Measurements from ENCODE around the gene USH2A. TPM values are rescaled to one million over a fixed set of nuclear protein-coding genes. Genes with fewer than 3 reads are reported as not detected.

USH2A gene
- total and polyA plus RNA-seq, 4 experiments from 2014 or later: not detected

GRCh38 chr1:216047811-216048572 is 375.3 kb downstream of the USH2A start:
- no peak overlapping the region for H3K27ac ChIP-seq (ENCODE audit: low read depth, low read length)
- H3K27me3 ChIP-seq (ENCODE audit: insufficient read depth, low read length): no peaks in the 10 kb centered on the region
- intact Hi-C loops (cut with micrococcal nuclease): no loop called here
- POLR2A ChIA-PET (ENCODE audit: partially characterized antibody): no interaction called here
- no peaks in the 10 kb centered on the region for H3K36me3 ChIP-seq (ENCODE audit: insufficient read depth, low read length)
- Mint-ChIP-seq H3K4me3 (no peak overlapping the region), H3K36me3 (no peaks in the 10 kb centered on the region), H3K9me3 (peaks cover 2 to 22% (median 11%) of the 10 kb centered on the region in 8 donors), H3K4me1 (no peaks in the 10 kb centered on the region), H3K27me3 (no peaks in the 10 kb centered on the region), H3K27ac (no peak overlapping the region)
- H3K9me3 ChIP-seq (ENCODE audit: control insufficient read depth in 1 of 2, low read length in 2 of 2): no peaks in the 10 kb centered on the region
- no peaks in the 10 kb centered on the region for H3K4me1 ChIP-seq (ENCODE audit: insufficient read depth, low read length)
- CTCF ChIA-PET (ENCODE audit: partially characterized antibody): no interaction called here
- H3K4me3 ChIP-seq (ENCODE audit: low read length in 2 of 2): no peak overlapping the region
- no peak for DNase-seq

GRCh38 chr1:216046336-216046735 is 376.9 kb downstream of the USH2A start:
- intact Hi-C loops (cut with micrococcal nuclease): no loop called here
- no peak overlapping the region for H3K27ac Mint-ChIP-seq
- H3K4me1 Mint-ChIP-seq: no peaks in the 10 kb centered on the region
- Histone ChIP-seq H3K27ac (ENCODE audit: low read depth, low read length) (no peak overlapping the region), H3K36me3 (ENCODE audit: insufficient read depth, low read length) (no peaks in the 10 kb centered on the region), H3K27me3 (ENCODE audit: insufficient read depth, low read length) (no peaks in the 10 kb centered on the region), H3K4me3 (ENCODE audit: low read length in 2 of 2) (no peak overlapping the region), H3K4me1 (ENCODE audit: insufficient read depth, low read length) (no peaks in the 10 kb centered on the region), H3K9me3 (ENCODE audit: control insufficient read depth in 1 of 2, low read length in 2 of 2) (no peaks in the 10 kb centered on the region)
- no peaks in the 10 kb centered on the region for H3K27me3 Mint-ChIP-seq
- CTCF ChIA-PET (ENCODE audit: partially characterized antibody): no interaction called here
- no peak for DNase-seq
- H3K36me3 Mint-ChIP-seq: no peaks in the 10 kb centered on the region
- peaks cover 2 to 16% (median 8%) of the 10 kb centered on the region in 8 donors for H3K9me3 Mint-ChIP-seq
- POLR2A ChIA-PET (ENCODE audit: partially characterized antibody): no interaction called here
- no peak overlapping the region for H3K4me3 Mint-ChIP-seq

- Mint-ChIP-seq H3K4me1 (no peaks in the 10 kb centered on the region), H3K27me3 (no peaks in the 10 kb centered on the region), H3K27ac (no peak overlapping the region), H3K9me3 (peaks cover 2 to 12% (median 5%) of the 10 kb centered on the region in 8 donors), H3K36me3 (no peaks in the 10 kb centered on the region), H3K4me3 (no peak overlapping the region)
- Histone ChIP-seq H3K4me3 (ENCODE audit: low read length in 2 of 2) (no peak overlapping the region), H3K36me3 (ENCODE audit: insufficient read depth, low read length) (no peaks in the 10 kb centered on the region), H3K27me3 (ENCODE audit: insufficient read depth, low read length) (no peaks in the 10 kb centered on the region), H3K4me1 (ENCODE audit: insufficient read depth, low read length) (no peaks in the 10 kb centered on the region), H3K9me3 (ENCODE audit: control insufficient read depth in 1 of 2, low read length in 2 of 2) (no peaks in the 10 kb centered on the region), H3K27ac (ENCODE audit: low read depth, low read length) (no peak overlapping the region)
- intact Hi-C loops (cut with micrococcal nuclease): no loop called here
- DNase-seq: no peak
- ChIA-PET POLR2A (ENCODE audit: partially characterized antibody) (no interaction called here), CTCF (ENCODE audit: partially characterized antibody) (no interaction called here)
Observed at GRCh38 chr1:216045400-216045799, 377.8 kb downstream of the USH2A start.

- Histone ChIP-seq H3K27ac (ENCODE audit: low read depth, low read length) (no peak overlapping the region), H3K36me3 (ENCODE audit: insufficient read depth, low read length) (no peaks in the 10 kb centered on the region), H3K9me3 (ENCODE audit: control insufficient read depth in 1 of 2, low read length in 2 of 2) (no peaks in the 10 kb centered on the region), H3K4me3 (ENCODE audit: low read length in 2 of 2) (no peak overlapping the region), H3K27me3 (ENCODE audit: insufficient read depth, low read length) (no peaks in the 10 kb centered on the region), H3K4me1 (ENCODE audit: insufficient read depth, low read length) (no peaks in the 10 kb centered on the region)
- ChIA-PET CTCF (ENCODE audit: partially characterized antibody) (no interaction called here), POLR2A (ENCODE audit: partially characterized antibody) (no interaction called here)
- Mint-ChIP-seq H3K9me3 (peaks cover 3 to 14% (median 8%) of the 10 kb centered on the region in 8 donors), H3K4me3 (no peak overlapping the region), H3K4me1 (no peaks in the 10 kb centered on the region), H3K27ac (no peak overlapping the region), H3K36me3 (no peaks in the 10 kb centered on the region), H3K27me3 (no peaks in the 10 kb centered on the region)
- intact Hi-C loops (cut with micrococcal nuclease): no loop called here
- DNase-seq: no peak
Observed at GRCh38 chr1:216044538-216044937, 378.7 kb downstream of the USH2A start.

- no peak overlapping the region for H3K4me3 ChIP-seq (ENCODE audit: low read length in 2 of 2)
- H3K27ac ChIP-seq (ENCODE audit: low read depth, low read length): no peak overlapping the region
- POLR2A ChIA-PET (ENCODE audit: partially characterized antibody): no interaction called here
- Mint-ChIP-seq H3K36me3 (no peaks in the 10 kb centered on the region), H3K4me1 (no peaks in the 10 kb centered on the region), H3K4me3 (no peak overlapping the region), H3K27me3 (no peaks in the 10 kb centered on the region), H3K9me3 (peaks cover 0 to 16% (median 5%) of the 10 kb centered on the region in 8 donors), H3K27ac (no peak overlapping the region)
- DNase-seq: no peak
- intact Hi-C loops (cut with micrococcal nuclease): no loop called here
- H3K36me3 ChIP-seq (ENCODE audit: insufficient read depth, low read length): no peaks in the 10 kb centered on the region
- H3K9me3 ChIP-seq (ENCODE audit: control insufficient read depth in 1 of 2, low read length in 2 of 2): no peaks in the 10 kb centered on the region
- H3K27me3 ChIP-seq (ENCODE audit: insufficient read depth, low read length): no peaks in the 10 kb centered on the region
- CTCF ChIA-PET (ENCODE audit: partially characterized antibody): no interaction called here
- H3K4me1 ChIP-seq (ENCODE audit: insufficient read depth, low read length): no peaks in the 10 kb centered on the region
Observed at GRCh38 chr1:216034506-216034905, 388.7 kb downstream of the USH2A start.

- Mint-ChIP-seq H3K4me3 (no peak overlapping the region), H3K36me3 (no peaks in the 10 kb centered on the region), H3K27me3 (no peaks in the 10 kb centered on the region), H3K9me3 (peaks cover 0 to 14% (median 5%) of the 10 kb centered on the region in 8 donors), H3K27ac (no peak overlapping the region), H3K4me1 (no peaks in the 10 kb centered on the region)
- Histone ChIP-seq H3K27ac (ENCODE audit: low read depth, low read length) (no peak overlapping the region), H3K36me3 (ENCODE audit: insufficient read depth, low read length) (no peaks in the 10 kb centered on the region), H3K9me3 (ENCODE audit: control insufficient read depth in 1 of 2, low read length in 2 of 2) (no peaks in the 10 kb centered on the region), H3K4me3 (ENCODE audit: low read length in 2 of 2) (no peak overlapping the region), H3K4me1 (ENCODE audit: insufficient read depth, low read length) (no peaks in the 10 kb centered on the region), H3K27me3 (ENCODE audit: insufficient read depth, low read length) (no peaks in the 10 kb centered on the region)
- ChIA-PET CTCF (ENCODE audit: partially characterized antibody) (no interaction called here), POLR2A (ENCODE audit: partially characterized antibody) (no interaction called here)
- DNase-seq: no peak
- intact Hi-C loops (cut with micrococcal nuclease): no loop called here
Observed at GRCh38 chr1:216032961-216033614, 390.2 kb downstream of the USH2A start.

GRCh38 chr1:216032284-216032683 is 391.0 kb downstream of the USH2A start:
- ChIA-PET CTCF (ENCODE audit: partially characterized antibody) (no interaction called here), POLR2A (ENCODE audit: partially characterized antibody) (no interaction called here)
- intact Hi-C loops (cut with micrococcal nuclease): no loop called here
- Mint-ChIP-seq H3K27ac (no peak overlapping the region), H3K36me3 (no peaks in the 10 kb centered on the region), H3K9me3 (peaks cover 0 to 10% (median 4%) of the 10 kb centered on the region in 8 donors), H3K27me3 (no peaks in the 10 kb centered on the region), H3K4me3 (no peak overlapping the region), H3K4me1 (no peaks in the 10 kb centered on the region)
- Histone ChIP-seq H3K4me3 (ENCODE audit: low read length in 2 of 2) (no peak overlapping the region), H3K27ac (ENCODE audit: low read depth, low read length) (no peak overlapping the region), H3K36me3 (ENCODE audit: insufficient read depth, low read length) (no peaks in the 10 kb centered on the region), H3K4me1 (ENCODE audit: insufficient read depth, low read length) (no peaks in the 10 kb centered on the region), H3K27me3 (ENCODE audit: insufficient read depth, low read length) (no peaks in the 10 kb centered on the region), H3K9me3 (ENCODE audit: control insufficient read depth in 1 of 2, low read length in 2 of 2) (no peaks in the 10 kb centered on the region)
- DNase-seq: no peak

Measured in CD4-positive, alpha-beta memory T cell (primary cell).